ENCODE measurements around the gene RASGRP2. TPM values are rescaled to one million over a fixed set of nuclear protein-coding genes. Genes with fewer than 3 reads are reported as not detected.

The RASGRP2 gene
- total RNA-seq, 2 donors from 2014 or later: 0.86 to 1.9 TPM

- H3K9me3 Mint-ChIP-seq: no peaks in the 10 kb centered on the region
- no peak for TF ChIP-seq CTCF (conservative IDR thresholded peaks at IDR 0.05)
- H3K36me3 Mint-ChIP-seq (ENCODE audit: low read depth): no peaks in the 10 kb centered on the region
- no peak overlapping the region for H3K27ac ChIP-seq (ENCODE audit: low read depth, low read length)
- H3K4me1 ChIP-seq (ENCODE audit: control insufficient read depth, insufficient read depth, low read length): peaks cover 7% of the 10 kb centered on the region
- H3K27me3 ChIP-seq (ENCODE audit: control insufficient read depth, insufficient read depth, low read length, poor library complexity, severe bottlenecking): no peaks in the 10 kb centered on the region
- no peak overlapping the region for H3K4me3 Mint-ChIP-seq
- no peaks in the 10 kb centered on the region for H3K9me3 ChIP-seq (ENCODE audit: control insufficient read depth, low read length)
- H3K9ac ChIP-seq (ENCODE audit: extremely low read depth, low read length, poor library complexity, severe bottlenecking): no peak overlapping the region
- 70 to 79% methylated on average over 3 to 4 of the region's 4 CpGs for WGBS, 2 experiments (ENCODE audit: insufficient coverage in 1 of 2, insufficient read length in 1 of 2)
- no peak for DNase-seq
- no peak overlapping the region for H3K27ac Mint-ChIP-seq
- no peak overlapping the region for H3K4me3 ChIP-seq (ENCODE audit: low read length)
- peaks cover 22% of the 10 kb centered on the region for H3K4me1 Mint-ChIP-seq
- H3K36me3 ChIP-seq (ENCODE audit: control insufficient read depth, insufficient read depth, low read length): no peaks in the 10 kb centered on the region
- peaks cover 80% of the 10 kb centered on the region for H3K27me3 Mint-ChIP-seq (ENCODE audit: insufficient read depth)
Observed at GRCh38 chr11:64681171-64681570, 62.8 kb downstream of the RASGRP2 start.

- Mint-ChIP-seq H3K27ac (no peak overlapping the region), H3K4me3 (no peak overlapping the region), H3K27me3 (ENCODE audit: insufficient read depth) (peaks cover 79% of the 10 kb centered on the region), H3K9me3 (no peaks in the 10 kb centered on the region), H3K36me3 (ENCODE audit: low read depth) (no peaks in the 10 kb centered on the region), H3K4me1 (peaks cover 34% of the 10 kb centered on the region)
- Histone ChIP-seq H3K4me1 (ENCODE audit: control insufficient read depth, insufficient read depth, low read length) (peaks cover 9% of the 10 kb centered on the region), H3K4me3 (ENCODE audit: low read length) (no peak overlapping the region), H3K36me3 (ENCODE audit: control insufficient read depth, insufficient read depth, low read length) (no peaks in the 10 kb centered on the region), H3K9me3 (ENCODE audit: control insufficient read depth, low read length) (no peaks in the 10 kb centered on the region), H3K27ac (ENCODE audit: low read depth, low read length) (no peak overlapping the region), H3K9ac (ENCODE audit: extremely low read depth, low read length, poor library complexity, severe bottlenecking) (no peak overlapping the region), H3K27me3 (ENCODE audit: control insufficient read depth, insufficient read depth, low read length, poor library complexity, severe bottlenecking) (no peaks in the 10 kb centered on the region)
- no peak for TF ChIP-seq CTCF (conservative IDR thresholded peaks at IDR 0.05)
- 45% methylated on average over 2 of the region's 2 CpGs; no CpG with 5 or more reads in 1 of the 2 experiments for WGBS, 2 experiments (ENCODE audit: insufficient coverage in 1 of 2, insufficient read length in 1 of 2)
- DNase-seq: no peak
Observed at GRCh38 chr11:64679846-64680245, 64.1 kb downstream of the RASGRP2 start.

GRCh38 chr11:64677441-64678023, 66.4 kb downstream of the RASGRP2 start:
- Histone ChIP-seq H3K9me3 (ENCODE audit: control insufficient read depth, low read length) (no peaks in the 10 kb centered on the region), H3K4me1 (ENCODE audit: control insufficient read depth, insufficient read depth, low read length) (peaks cover 9% of the 10 kb centered on the region), H3K36me3 (ENCODE audit: control insufficient read depth, insufficient read depth, low read length) (no peaks in the 10 kb centered on the region), H3K9ac (ENCODE audit: extremely low read depth, low read length, poor library complexity, severe bottlenecking) (no peak overlapping the region), H3K27me3 (ENCODE audit: control insufficient read depth, insufficient read depth, low read length, poor library complexity, severe bottlenecking) (no peaks in the 10 kb centered on the region), H3K27ac (ENCODE audit: low read depth, low read length) (no peak overlapping the region), H3K4me3 (ENCODE audit: low read length) (no peak overlapping the region)
- Mint-ChIP-seq H3K36me3 (ENCODE audit: low read depth) (no peaks in the 10 kb centered on the region), H3K4me1 (peaks cover 40% of the 10 kb centered on the region), H3K9me3 (no peaks in the 10 kb centered on the region), H3K4me3 (no peak overlapping the region), H3K27ac (no peak overlapping the region), H3K27me3 (ENCODE audit: insufficient read depth) (peaks cover 64% of the 10 kb centered on the region)
- 89 to 97% methylated on average over 4 to 6 of the region's 6 CpGs for WGBS, 2 experiments (ENCODE audit: insufficient coverage in 1 of 2, insufficient read length in 1 of 2)
- DNase-seq: no peak
- no peak for TF ChIP-seq CTCF (conservative IDR thresholded peaks at IDR 0.05)

Other genes with a start within 250 kb of the RASGRP2 start
- gene SLC22A11, start 188.2 kb downstream of the RASGRP2 start, total RNA-seq: not detected
- gene SLC22A12, start 152.9 kb downstream of the RASGRP2 start, total RNA-seq: not detected
- 1 to 10 TPM in 1 of 2 donors, under 1 TPM in 1; 1.00 to 1.5 TPM for gene NRXN2, start 20.9 kb downstream of the RASGRP2 start, total RNA-seq
- 1 to 10 TPM; 1.1 to 1.2 TPM for gene PYGM, start 15.8 kb upstream of the RASGRP2 start, total RNA-seq
- 100 to 1,000 TPM; 331 to 399 TPM for gene SF1, start 34.4 kb upstream of the RASGRP2 start, total RNA-seq
- 10 to 100 TPM; 24.7 to 32.4 TPM for gene MAP4K2, start 59.1 kb upstream of the RASGRP2 start, total RNA-seq
- 10 to 100 TPM; 44.5 to 48.7 TPM for gene MEN1, start 66.4 kb upstream of the RASGRP2 start, total RNA-seq
- 10 to 100 TPM; 11.1 to 12.6 TPM for gene CDC42BPG, start 100.5 kb upstream of the RASGRP2 start, total RNA-seq
- gene EHD1, start 134.5 kb upstream of the RASGRP2 start, total RNA-seq: 10 to 100 TPM; 39.7 to 43.8 TPM
- gene ATG2A, start 173.1 kb upstream of the RASGRP2 start, total RNA-seq: 10 to 100 TPM; 17.0 to 23.0 TPM
- 1 to 10 TPM; 2.8 to 3.3 TPM for gene PPP2R5B, start 180.5 kb upstream of the RASGRP2 start, total RNA-seq
- under 1 TPM in 1 of 2 donors, not detected in 1; 0.77 TPM for gene GPHA2, start 191.8 kb upstream of the RASGRP2 start, total RNA-seq
- gene MAJIN, start 228.0 kb upstream of the RASGRP2 start, total RNA-seq: not detected